ENCODE measurements around the gene AGPAT2. TPM values are rescaled to one million over a fixed set of nuclear protein-coding genes. Genes with fewer than 3 reads are reported as not detected.
"Not testable (repeated sequence)": the region's sequence is repeated elsewhere in the genome, so short reads cannot be mapped to it uniquely, and the experiment has no call there.

AGPAT2 gene
- total RNA-seq, 1 experiment from 2014 or later = 40.2 TPM

DNA sequence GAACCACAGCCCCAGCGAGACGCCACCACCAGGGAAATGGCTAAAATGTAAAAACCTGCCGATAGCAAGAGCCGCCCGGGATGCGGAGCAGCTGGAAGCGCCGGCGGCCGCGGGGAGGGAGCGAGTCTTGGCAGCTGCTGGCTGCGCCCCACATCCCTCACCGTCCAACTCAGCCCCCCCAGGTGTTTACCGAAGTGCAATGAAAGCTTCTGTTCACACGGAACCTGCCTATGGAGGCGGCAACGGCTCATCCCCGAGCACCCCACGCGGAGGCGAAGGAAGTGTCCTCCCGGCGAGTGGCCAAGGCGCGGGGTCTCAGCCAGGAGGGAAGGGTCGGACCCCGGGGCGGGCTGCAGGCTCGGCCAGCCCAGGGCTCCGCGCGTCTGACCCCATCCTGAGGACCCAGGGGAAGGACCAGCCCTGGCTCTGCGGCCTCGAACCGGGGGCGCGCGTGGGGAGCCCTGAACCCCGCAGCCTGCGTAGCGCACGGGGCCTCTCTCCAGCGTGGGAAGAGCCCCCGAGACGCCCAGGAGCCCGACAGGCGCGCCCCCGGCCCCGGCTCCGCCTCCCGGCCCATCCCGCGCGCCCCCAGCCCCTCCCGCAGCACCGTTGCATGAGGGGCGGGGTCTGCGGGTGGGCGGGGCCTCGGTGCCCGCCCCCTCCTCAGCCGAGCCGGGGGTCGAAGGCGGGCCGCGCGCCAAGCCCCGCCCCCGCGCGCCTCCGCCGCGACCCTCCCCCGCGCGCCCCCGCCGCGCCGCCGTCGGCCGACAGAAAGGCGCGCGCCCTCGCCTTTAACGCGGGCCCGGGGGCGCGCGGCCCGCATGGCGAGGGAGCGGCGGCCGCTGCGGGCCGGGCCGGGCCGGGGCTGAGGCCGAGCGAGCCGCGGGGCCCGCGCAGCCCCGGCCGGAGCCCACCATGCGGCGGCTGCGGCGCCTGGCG is 24.8 kb upstream of the AGPAT2 start, which contains the start of gene DIPK1B (continued):
- TF ChIP-seq, protein P1, sequence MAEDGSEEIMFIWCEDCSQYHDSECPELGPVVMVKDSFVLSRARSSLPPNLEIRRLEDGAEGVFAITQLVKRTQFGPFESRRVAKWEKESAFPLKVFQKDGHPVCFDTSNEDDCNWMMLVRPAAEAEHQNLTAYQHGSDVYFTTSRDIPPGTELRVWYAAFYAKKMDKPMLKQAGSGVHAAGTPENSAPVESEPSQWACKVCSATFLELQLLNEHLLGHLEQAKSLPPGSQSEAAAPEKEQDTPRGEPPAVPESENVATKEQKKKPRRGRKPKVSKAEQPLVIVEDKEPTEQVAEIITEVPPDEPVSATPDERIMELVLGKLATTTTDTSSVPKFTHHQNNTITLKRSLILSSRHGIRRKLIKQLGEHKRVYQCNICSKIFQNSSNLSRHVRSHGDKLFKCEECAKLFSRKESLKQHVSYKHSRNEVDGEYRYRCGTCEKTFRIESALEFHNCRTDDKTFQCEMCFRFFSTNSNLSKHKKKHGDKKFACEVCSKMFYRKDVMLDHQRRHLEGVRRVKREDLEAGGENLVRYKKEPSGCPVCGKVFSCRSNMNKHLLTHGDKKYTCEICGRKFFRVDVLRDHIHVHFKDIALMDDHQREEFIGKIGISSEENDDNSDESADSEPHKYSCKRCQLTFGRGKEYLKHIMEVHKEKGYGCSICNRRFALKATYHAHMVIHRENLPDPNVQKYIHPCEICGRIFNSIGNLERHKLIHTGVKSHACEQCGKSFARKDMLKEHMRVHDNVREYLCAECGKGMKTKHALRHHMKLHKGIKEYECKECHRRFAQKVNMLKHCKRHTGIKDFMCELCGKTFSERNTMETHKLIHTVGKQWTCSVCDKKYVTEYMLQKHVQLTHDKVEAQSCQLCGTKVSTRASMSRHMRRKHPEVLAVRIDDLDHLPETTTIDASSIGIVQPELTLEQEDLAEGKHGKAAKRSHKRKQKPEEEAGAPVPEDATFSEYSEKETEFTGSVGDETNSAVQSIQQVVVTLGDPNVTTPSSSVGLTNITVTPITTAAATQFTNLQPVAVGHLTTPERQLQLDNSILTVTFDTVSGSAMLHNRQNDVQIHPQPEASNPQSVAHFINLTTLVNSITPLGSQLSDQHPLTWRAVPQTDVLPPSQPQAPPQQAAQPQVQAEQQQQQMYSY (CRISPR knock-in tag; IDR thresholded peaks at IDR 0.05) = no peak
- TF ChIP-seq ELF4 (CRISPR knock-in tag; IDR thresholded peaks at IDR 0.05; ENCODE audit: low read depth) = no peak
- TF ChIP-seq CREM (CRISPR knock-in tag; IDR thresholded peaks at IDR 0.05) = no peak
- TF ChIP-seq GRHL2 (CRISPR knock-in tag; IDR thresholded peaks at IDR 0.05; ENCODE audit: insufficient replicate concordance, severe bottlenecking) = no peak
- TF ChIP-seq NFE2L1 (CRISPR knock-in tag; IDR thresholded peaks at IDR 0.05) = no peak
- TF ChIP-seq FOXP1 (CRISPR knock-in tag; IDR thresholded peaks at IDR 0.05; ENCODE audit: borderline replicate concordance) = peak; percentile 10; the same call in 1 of the 2 replicates
- TF ChIP-seq TCF7 (CRISPR knock-in tag; IDR thresholded peaks at IDR 0.05; ENCODE audit: low read depth) = no peak
- TF ChIP-seq, protein P2, sequence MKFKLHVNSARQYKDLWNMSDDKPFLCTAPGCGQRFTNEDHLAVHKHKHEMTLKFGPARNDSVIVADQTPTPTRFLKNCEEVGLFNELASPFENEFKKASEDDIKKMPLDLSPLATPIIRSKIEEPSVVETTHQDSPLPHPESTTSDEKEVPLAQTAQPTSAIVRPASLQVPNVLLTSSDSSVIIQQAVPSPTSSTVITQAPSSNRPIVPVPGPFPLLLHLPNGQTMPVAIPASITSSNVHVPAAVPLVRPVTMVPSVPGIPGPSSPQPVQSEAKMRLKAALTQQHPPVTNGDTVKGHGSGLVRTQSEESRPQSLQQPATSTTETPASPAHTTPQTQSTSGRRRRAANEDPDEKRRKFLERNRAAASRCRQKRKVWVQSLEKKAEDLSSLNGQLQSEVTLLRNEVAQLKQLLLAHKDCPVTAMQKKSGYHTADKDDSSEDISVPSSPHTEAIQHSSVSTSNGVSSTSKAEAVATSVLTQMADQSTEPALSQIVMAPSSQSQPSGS (CRISPR knock-in tag; IDR thresholded peaks at IDR 0.05; ENCODE audit: borderline replicate concordance, low read depth) = no peak
- TF ChIP-seq SP1 (CRISPR knock-in tag; conservative IDR thresholded peaks at IDR 0.05) = peak; percentile 74
- no peak for TF ChIP-seq FOXJ3 (CRISPR knock-in tag; IDR thresholded peaks at IDR 0.05; ENCODE audit: borderline replicate concordance)
- no peak for TF ChIP-seq ATF1 (CRISPR knock-in tag; IDR thresholded peaks at IDR 0.05)
- no peak for TF ChIP-seq USF2 (CRISPR knock-in tag; IDR thresholded peaks at IDR 0.05)
- no peak for TF ChIP-seq SMAD4 (CRISPR knock-in tag; IDR thresholded peaks at IDR 0.05)
- no peak for TF ChIP-seq IRF2 (CRISPR knock-in tag; IDR thresholded peaks at IDR 0.05; ENCODE audit: borderline replicate concordance, low read depth)
- TF ChIP-seq, protein P3, sequence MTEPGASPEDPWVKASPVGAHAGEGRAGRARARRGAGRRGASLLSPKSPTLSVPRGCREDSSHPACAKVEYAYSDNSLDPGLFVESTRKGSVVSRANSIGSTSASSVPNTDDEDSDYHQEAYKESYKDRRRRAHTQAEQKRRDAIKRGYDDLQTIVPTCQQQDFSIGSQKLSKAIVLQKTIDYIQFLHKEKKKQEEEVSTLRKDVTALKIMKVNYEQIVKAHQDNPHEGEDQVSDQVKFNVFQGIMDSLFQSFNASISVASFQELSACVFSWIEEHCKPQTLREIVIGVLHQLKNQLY (CRISPR knock-in tag; IDR thresholded peaks at IDR 0.05) = no peak
- no peak for TF ChIP-seq EMX1 (CRISPR knock-in tag; IDR thresholded peaks at IDR 0.05)
- no peak for TF ChIP-seq ZNF671 (CRISPR knock-in tag; IDR thresholded peaks at IDR 0.05)
- TF ChIP-seq ETV6 (CRISPR knock-in tag; IDR thresholded peaks at IDR 0.05) = 0 out of 2 replicates have a peak, but pooled peaks have one; percentile 61

- not testable (repeated sequence) for H3K4me1 Mint-ChIP-seq; DNase-seq (ENCODE audit: low spot score); H3K9me3 Mint-ChIP-seq; H3K27ac Mint-ChIP-seq; H3K36me3 Mint-ChIP-seq; ATAC-seq
- peak overlapping the region; percentile 70 for H3K4me3 Mint-ChIP-seq
- TF ChIP-seq ZNF121 (CRISPR knock-in tag; IDR thresholded peaks at IDR 0.05) = peak; percentile 89; the same call in 1 of the 2 replicates
- POLR2A ChIA-PET = interaction anchor here (0.6 to 0.7 kb wide), 3 partner anchors 17 to 21 kb away, joined by 3 to 9 read pairs (median 3); no protein-coding TSS in a partner anchor
- CTCF ChIA-PET = interaction anchor here (0.6 kb wide), 1 partner anchor 19 kb away, joined by 3 read pairs; no protein-coding TSS in a partner anchor
- peaks cover 15% of the 10 kb centered on the region for H3K27me3 Mint-ChIP-seq (ENCODE audit: low read depth)
Observed at GRCh38 chr9:136711219-136711648, 24.0 kb upstream of the AGPAT2 start.

Measured in WTC11 (cell line).